ENCODE data around the gene RD3L.

Gene RD3L

GRCh38 chr14:103891667-103892215, 50.6 kb downstream of the RD3L start:
- no peak for DNase-seq (ENCODE audit: low read depth)
- H3K4me3 ChIP-seq (ENCODE audit: low read depth, low read length) = no peak overlapping the region
- TF ChIP-seq, protein P1, sequence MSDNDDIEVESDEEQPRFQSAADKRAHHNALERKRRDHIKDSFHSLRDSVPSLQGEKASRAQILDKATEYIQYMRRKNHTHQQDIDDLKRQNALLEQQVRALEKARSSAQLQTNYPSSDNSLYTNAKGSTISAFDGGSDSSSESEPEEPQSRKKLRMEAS (IDR thresholded peaks at IDR 0.05; ENCODE audit: low read depth, low read length) = no peak
- TF ChIP-seq, protein P2, sequence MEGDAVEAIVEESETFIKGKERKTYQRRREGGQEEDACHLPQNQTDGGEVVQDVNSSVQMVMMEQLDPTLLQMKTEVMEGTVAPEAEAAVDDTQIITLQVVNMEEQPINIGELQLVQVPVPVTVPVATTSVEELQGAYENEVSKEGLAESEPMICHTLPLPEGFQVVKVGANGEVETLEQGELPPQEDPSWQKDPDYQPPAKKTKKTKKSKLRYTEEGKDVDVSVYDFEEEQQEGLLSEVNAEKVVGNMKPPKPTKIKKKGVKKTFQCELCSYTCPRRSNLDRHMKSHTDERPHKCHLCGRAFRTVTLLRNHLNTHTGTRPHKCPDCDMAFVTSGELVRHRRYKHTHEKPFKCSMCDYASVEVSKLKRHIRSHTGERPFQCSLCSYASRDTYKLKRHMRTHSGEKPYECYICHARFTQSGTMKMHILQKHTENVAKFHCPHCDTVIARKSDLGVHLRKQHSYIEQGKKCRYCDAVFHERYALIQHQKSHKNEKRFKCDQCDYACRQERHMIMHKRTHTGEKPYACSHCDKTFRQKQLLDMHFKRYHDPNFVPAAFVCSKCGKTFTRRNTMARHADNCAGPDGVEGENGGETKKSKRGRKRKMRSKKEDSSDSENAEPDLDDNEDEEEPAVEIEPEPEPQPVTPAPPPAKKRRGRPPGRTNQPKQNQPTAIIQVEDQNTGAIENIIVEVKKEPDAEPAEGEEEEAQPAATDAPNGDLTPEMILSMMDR (IDR thresholded peaks at IDR 0.05; ENCODE audit: low read depth, low read length) = no peak
- TF ChIP-seq MYC (IDR thresholded peaks at IDR 0.05; ENCODE audit: low read depth, low read length) (no peak), POLR2A (IDR thresholded peaks at IDR 0.05; ENCODE audit: extremely low read depth, insufficient read length) (no peak)

GRCh38 chr14:103890821-103891666, 51.3 kb downstream of the RD3L start:
- H3K4me3 ChIP-seq (ENCODE audit: low read depth, low read length) = no peak overlapping the region
- DNase-seq (ENCODE audit: low read depth) = no peak
- TF ChIP-seq MYC (IDR thresholded peaks at IDR 0.05; ENCODE audit: low read depth, low read length) (no peak), POLR2A (IDR thresholded peaks at IDR 0.05; ENCODE audit: extremely low read depth, insufficient read length) (no peak)
- TF ChIP-seq, protein P2 (IDR thresholded peaks at IDR 0.05; ENCODE audit: low read depth, low read length) = no peak
- TF ChIP-seq, protein P1 (IDR thresholded peaks at IDR 0.05; ENCODE audit: low read depth, low read length) = no peak
